Measurements from ENCODE around the gene RAX2.

DNA sequence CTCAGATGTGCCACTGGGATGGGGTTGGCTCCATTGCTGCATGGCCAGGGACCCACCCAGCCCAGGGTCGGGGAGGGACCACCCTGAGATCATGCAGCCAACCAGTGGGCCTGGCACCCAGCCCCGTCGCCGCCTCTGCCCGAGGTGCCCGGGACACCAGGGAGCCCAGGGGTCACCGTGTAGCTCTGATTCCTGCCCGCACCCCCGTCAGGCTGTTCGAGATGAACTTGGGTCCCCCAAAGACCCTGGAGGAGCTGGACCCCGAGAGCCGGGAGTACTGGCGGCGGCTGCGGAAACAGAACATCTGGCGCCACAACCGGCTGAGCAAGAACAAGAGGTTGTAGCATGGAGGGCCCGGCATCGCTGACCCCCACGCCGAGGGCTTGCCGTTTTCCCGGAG, 5.0 kb downstream of the RAX2 start:
- TF ChIP-seq POLR2A (IDR thresholded peaks at IDR 0.05; ENCODE audit: low read depth, low read length) (no peak), TAF1 (IDR thresholded peaks at IDR 0.05; ENCODE audit: borderline replicate concordance, low read depth, low read length) (no peak), POLR2AphosphoS5 (IDR thresholded peaks at IDR 0.05; ENCODE audit: low read depth, low read length) (no peak)
